GM19438 (cell line): ENCODE data around the gene KRT81.
"Not testable (repeated sequence)": the region's sequence is repeated elsewhere in the genome, so short reads cannot be mapped to it uniquely, and the experiment has no call there.

Source experiments
- ATAC-seq: cut with Tn5 transposase; IDR thresholded peaks from one replicate; pipeline ENCODE4 v1.9.1; 2021; ENCODE audit warnings: low read depth; ENCODE audit not compliant: unreplicated experiment

Gene KRT81

DNA sequence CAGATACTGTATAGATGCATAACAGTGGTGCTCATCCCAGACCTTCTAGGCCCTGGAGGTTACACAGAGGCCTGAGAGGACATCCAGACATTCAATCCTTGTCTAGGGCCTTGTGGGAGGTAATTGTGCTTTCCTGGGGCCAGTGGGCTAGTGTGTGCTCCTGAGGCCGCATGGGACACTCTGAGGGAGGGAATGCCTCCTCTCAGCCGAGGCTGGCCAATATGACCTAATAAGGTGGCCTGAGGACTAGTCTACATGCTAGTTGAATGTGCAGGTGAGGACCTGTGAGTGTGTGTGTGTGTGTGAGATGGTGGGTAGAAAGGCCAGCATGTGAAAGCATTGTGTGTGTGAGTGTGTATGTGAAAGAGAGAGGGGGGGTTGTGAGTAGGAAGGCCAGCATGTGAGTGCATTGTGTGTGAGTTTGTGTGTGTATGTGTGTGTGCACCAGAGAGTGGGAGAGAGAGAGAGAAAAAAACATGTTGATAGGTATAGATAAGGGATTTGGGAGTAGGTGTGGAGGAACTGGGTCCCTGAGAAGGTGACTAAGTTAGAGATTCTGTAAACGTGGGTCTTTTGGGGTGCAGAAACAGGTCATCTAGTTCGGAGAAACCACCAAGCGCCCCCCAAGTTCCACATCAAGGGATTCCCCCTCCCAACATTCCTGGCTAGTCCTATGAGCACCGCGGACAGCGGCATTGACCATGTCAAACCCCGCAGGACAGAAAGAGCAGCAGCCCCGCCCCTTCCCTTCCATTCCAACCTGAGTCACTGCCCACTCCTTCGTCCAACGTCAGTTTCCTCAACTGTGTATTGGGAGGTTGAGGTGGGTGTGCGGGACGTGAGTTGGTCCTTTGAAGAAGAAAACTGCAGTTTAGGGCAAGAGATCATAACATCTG lies 9.7 kb upstream of the KRT81 start:
- ATAC-seq: no peak

DNA sequence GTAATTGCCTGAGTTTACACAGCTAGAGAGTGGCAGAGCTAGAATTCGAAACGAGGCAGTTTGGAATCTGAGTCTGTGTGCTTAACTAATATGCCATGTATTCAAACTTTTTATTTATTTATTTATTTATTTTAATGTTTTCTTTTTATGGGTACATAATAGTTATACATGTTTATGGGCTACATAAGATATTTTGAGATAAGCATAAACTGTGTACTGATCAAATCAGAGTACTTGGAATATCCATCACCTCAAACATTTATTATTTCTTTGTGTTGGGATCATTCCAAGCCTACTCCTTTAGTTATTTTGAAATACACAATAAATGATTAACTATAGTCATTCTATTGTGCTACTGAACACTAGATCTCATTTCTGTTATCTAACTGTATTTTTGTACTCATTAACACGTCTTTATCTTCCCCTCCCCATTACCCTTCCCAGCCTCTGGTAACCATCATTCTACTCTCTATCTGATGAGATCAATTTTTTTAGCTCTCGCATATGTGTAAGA lies 7.4 kb upstream of the KRT81 start:
- no peak for ATAC-seq

- no peak for ATAC-seq
Observed at GRCh38 chr12:52296572-52297215, 5.4 kb upstream of the KRT81 start.

DNA sequence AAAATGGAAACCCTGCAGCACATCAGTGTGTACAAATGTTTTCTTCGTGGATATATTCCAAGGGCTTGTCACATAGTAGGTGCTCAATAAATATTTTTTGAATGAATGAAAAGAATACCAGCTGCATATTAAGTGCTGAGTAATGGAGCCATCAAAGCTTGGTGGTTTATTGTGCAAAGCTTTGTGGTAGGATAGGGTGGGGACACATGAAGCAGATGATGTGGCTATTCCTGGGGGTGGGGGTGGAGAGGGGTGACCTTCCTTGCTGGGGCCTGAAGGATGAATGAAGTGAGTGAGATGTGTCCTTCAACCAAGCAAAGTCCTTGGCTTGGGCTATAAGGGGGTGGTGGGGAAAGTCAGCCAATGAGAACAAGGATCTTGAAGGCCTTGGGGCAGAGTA lies 4.3 kb upstream of the KRT81 start:
- ATAC-seq: no peak

GRCh38 chr12:52294803-52295202 lies 3.5 kb upstream of the KRT81 start:
- ATAC-seq: no peak

- no peak for ATAC-seq
Observed at GRCh38 chr12:52293926-52294325, 2.6 kb upstream of the KRT81 start.

- not testable (repeated sequence) for ATAC-seq
Observed at GRCh38 chr12:52290483-52291134, 725 bp downstream of the KRT81 start.

DNA sequence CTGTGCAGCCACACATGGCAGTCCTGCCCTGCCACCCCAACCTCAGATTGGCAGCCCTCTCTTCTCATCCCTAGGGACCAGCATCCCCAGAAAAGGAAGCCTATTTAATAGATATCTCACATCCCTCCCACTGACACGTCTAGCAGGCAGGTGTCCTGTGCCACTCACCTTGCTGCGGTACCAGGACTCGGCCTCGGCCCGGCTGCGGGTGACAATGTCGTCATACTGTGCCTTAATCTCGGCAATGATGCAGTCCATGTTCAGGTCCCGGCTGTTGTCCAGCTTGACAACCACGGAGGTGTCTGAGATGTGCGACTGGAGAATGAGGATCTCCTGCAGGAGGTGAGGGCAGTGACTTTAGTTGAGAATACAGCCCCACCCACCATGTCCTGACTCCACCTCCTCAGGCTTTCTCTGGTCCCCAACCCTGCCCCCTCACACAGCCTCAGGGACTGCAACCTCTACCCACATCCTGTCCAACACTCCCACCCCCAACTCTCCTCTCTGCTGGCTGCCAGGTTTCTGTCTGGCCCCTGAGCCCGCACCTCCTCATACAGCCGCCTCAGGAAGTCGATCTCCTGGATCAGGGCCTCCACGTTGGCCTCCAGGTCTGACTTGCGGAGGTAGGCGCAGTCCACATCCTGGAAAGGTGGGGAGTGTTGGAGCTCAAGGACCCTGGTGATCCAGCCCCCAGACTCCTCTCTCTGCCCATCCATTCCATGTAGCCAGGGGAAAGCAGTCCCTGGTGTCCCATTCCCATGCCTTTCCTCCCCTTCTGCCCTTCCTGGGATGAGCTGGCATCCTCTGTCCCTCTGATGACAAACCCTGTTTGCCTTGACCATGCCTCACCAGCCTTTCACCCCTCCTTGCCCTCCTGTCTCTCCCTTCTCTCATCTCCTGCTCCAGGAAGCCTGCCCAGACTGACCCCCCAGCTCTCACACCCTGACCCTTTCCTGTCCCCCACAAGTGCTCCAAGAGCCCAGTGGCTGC lies 3.2 kb downstream of the KRT81 start:
- peak; percentile 97 for ATAC-seq

GRCh38 chr12:52286857-52287785 lies 4.2 kb downstream of the KRT81 start:
- not testable (repeated sequence) for ATAC-seq

GRCh38 chr12:52285851-52286530 lies 5.3 kb downstream of the KRT81 start:
- ATAC-seq: no peak

GRCh38 chr12:52285172-52285745 lies 6.1 kb downstream of the KRT81 start:
- ATAC-seq: no peak

GRCh38 chr12:52284562-52285171 lies 6.7 kb downstream of the KRT81 start:
- ATAC-seq: no peak

DNA sequence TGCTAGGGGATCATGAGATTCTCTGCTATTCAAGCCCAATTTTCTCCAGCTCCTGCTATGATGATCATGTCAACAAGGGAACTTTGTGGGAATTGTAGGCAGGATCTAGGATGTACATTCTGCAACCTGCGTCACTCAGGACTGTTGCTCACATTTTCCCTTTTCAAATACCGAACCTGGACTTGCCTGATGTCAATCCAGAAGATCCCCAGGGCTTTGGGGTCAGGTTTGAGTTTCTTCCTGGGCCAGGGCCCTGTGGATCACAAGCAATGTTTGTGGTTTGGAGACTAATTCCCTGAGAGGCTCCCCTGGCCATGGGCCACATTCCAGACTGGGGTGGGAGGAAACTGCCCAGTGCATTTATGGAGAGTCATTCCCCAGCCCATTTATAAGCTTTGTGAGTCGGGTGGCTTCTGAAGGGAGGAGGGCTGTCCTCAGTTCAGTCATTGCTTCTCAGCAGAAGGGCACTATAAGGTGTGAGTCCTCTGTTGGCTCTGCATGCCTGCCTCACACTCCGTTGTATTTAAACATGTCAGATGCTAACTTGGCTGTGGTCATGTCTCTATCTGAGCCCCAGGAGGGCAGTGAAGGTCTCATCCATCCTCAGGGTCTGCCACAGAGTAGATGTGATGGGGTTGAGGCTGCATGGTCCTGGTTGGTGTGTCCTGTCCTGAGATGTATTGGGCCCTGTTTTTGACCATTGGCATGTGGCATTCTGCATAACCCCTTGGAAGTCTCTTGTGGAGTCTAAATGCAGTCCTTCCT lies 10.4 kb downstream of the KRT81 start:
- no peak for ATAC-seq

DNA sequence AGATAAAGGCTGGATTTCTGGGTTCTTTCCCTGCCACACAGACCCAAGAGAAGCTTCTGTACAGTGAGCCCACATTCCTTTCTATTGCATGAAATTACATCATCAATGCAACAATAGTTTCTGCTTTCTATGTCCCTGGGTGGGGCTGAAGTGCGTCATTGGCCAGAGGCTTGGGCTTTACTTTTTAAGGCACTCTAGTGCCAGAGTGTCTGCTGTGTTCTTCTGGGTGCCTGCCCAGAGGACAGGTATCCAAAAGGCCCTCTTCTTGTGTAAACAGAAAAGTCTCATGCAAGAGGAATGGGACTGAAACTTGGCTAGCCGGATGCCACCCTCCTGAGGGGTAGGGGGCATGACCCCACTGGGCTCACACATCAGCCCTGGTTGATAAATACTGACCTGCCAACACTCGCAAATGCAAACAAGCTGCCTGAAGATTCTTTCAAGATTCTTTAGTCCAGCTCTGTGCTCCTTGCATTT lies 11.0 kb downstream of the KRT81 start:
- no peak for ATAC-seq

GRCh38 chr12:52279422-52280318 lies 11.7 kb downstream of the KRT81 start:
- ATAC-seq: no peak
